ENCODE measurements around the gene APOA5. TPM values are rescaled to one million over a fixed set of nuclear protein-coding genes. Genes with fewer than 3 reads are reported as not detected.

APOA5 gene
- total and polyA plus RNA-seq, 2 of the 13 experiments (the other 11 are each of a cell fraction or from before 2014, with no cell fraction given), result 44.0 to 49.1 TPM

- TF ChIP-seq ZNF142 (CRISPR knock-in tag; IDR thresholded peaks at IDR 0.05) (peak; percentile 44; the same call in 1 of the 2 replicates), KMT2A (CRISPR knock-in tag; IDR thresholded peaks at IDR 0.05) (0 out of 2 replicates have a peak, but pooled peaks have one; percentile 36), DNMT1 (CRISPR knock-in tag; IDR thresholded peaks at IDR 0.05) (0 out of 2 replicates have a peak, but pooled peaks have one; percentile 4), ZNF749 (CRISPR knock-in tag; IDR thresholded peaks at IDR 0.05; ENCODE audit: borderline replicate concordance) (no peak), TRIM24 (CRISPR knock-in tag; IDR thresholded peaks at IDR 0.05) (no peak), PCBP2 (optimal IDR thresholded peaks at IDR 0.05; ENCODE audit: low read depth, low read length, poor library complexity, severe bottlenecking) (no peak), KDM5B (CRISPR knock-in tag; IDR thresholded peaks at IDR 0.05; ENCODE audit: borderline replicate concordance) (peak; percentile 19; the same call in 1 of the 2 replicates), E2F5 (CRISPR knock-in tag; conservative IDR thresholded peaks at IDR 0.05) (0 out of 2 replicates have a peak, but pooled peaks have one; percentile 21), ZNF34 (CRISPR knock-in tag; IDR thresholded peaks at IDR 0.05; ENCODE audit: borderline replicate concordance) (no peak), ZNF121 (CRISPR knock-in tag; IDR thresholded peaks at IDR 0.05) (no peak), GTF3A (CRISPR knock-in tag; conservative IDR thresholded peaks at IDR 0.05) (no peak), SMC3 (IDR thresholded peaks at IDR 0.05; ENCODE audit: low read length) (no peak; the same call in 1 of the 2 replicates), ZNF546 (CRISPR knock-in tag; conservative IDR thresholded peaks at IDR 0.05) (no peak), TP53 (CRISPR knock-in tag; conservative IDR thresholded peaks at IDR 0.05) (no peak), ZNF329 (CRISPR knock-in tag; IDR thresholded peaks at IDR 0.05; ENCODE audit: low read depth) (peak; percentile 51; the same call in 1 of the 2 replicates), KAT7 (CRISPR knock-in tag; IDR thresholded peaks at IDR 0.05; ENCODE audit: borderline replicate concordance) (no peak), ZSCAN9 (CRISPR knock-in tag; IDR thresholded peaks at IDR 0.05; ENCODE audit: borderline replicate concordance) (0 out of 2 replicates have a peak, but pooled peaks have one; percentile 69), RARA (CRISPR knock-in tag; IDR thresholded peaks at IDR 0.05) (peak; percentile 77), ATAD3A (CRISPR knock-in tag; IDR thresholded peaks at IDR 0.05) (no peak), AGO2 (optimal IDR thresholded peaks at IDR 0.05; ENCODE audit: low read depth, low read length) (peak; percentile 92), POGZ (CRISPR knock-in tag; IDR thresholded peaks at IDR 0.05) (no peak), ZNF775 (CRISPR knock-in tag; IDR thresholded peaks at IDR 0.05; ENCODE audit: borderline replicate concordance) (no peak), MED13 (CRISPR knock-in tag; IDR thresholded peaks at IDR 0.05) (no peak), DRAP1 (CRISPR knock-in tag; IDR thresholded peaks at IDR 0.05) (peak; percentile 52; the same call in 1 of the 2 replicates)
Observed at GRCh38 chr11:116833816-116834534, 42.3 kb upstream of the APOA5 start (continued).

Data from HepG2 (cell line).